Measurements from ENCODE around the gene ADSL.

Gene ADSL

GRCh38 chr22:40326905-40327735, 19.2 kb upstream of the ADSL start:
- no peak for DNase-seq

GRCh38 chr22:40328546-40329456, 17.5 kb upstream of the ADSL start:
- DNase-seq: peak in 3 of 51 donors; percentile 5 to 14 (median 12)

GRCh38 chr22:40329466-40329865, 16.8 kb upstream of the ADSL start:
- no peak for DNase-seq

- DNase-seq: no peak
These were observed 16.2 kb upstream of the ADSL start for GRCh38 chr22:40330086-40330485.

GRCh38 chr22:40330615-40331014, 15.7 kb upstream of the ADSL start:
- DNase-seq: no peak

GRCh38 chr22:40331706-40332105, 14.6 kb upstream of the ADSL start:
- no peak for DNase-seq

GRCh38 chr22:40332319-40332781, 13.9 kb upstream of the ADSL start:
- DNase-seq: no peak

- DNase-seq: no peak
These were observed 12.2 kb upstream of the ADSL start for GRCh38 chr22:40334060-40334459.

GRCh38 chr22:40334899-40335298, 11.4 kb upstream of the ADSL start:
- no peak for DNase-seq

- DNase-seq: no peak
These were observed 10.9 kb upstream of the ADSL start for GRCh38 chr22:40335358-40335757.

GRCh38 chr22:40340044-40340443, 6.3 kb upstream of the ADSL start:
- no peak for DNase-seq

- DNase-seq: no peak
These were observed 4.7 kb upstream of the ADSL start for GRCh38 chr22:40341604-40342003.

GRCh38 chr22:40342521-40342920, 3.8 kb upstream of the ADSL start:
- no peak for DNase-seq

- DNase-seq: no peak
These were observed 1.0 kb upstream of the ADSL start for GRCh38 chr22:40345271-40345670.

- peak in 2 of 51 donors; percentile 39 to 42 for DNase-seq
These were observed 500 bp upstream of the ADSL start for GRCh38 chr22:40345815-40346184.

- DNase-seq: no peak
These were observed 1.0 kb downstream of the ADSL start for GRCh38 chr22:40347300-40347699.

- peak in 27 of 51 donors; percentile 6 to 62 (median 21) for DNase-seq
These were observed 1.8 kb downstream of the ADSL start for GRCh38 chr22:40348025-40348658.

GRCh38 chr22:40352763-40353162, 6.5 kb downstream of the ADSL start:
- DNase-seq: no peak

- peak in 1 of 51 donors; percentile 6 for DNase-seq
These were observed 14.8 kb downstream of the ADSL start for GRCh38 chr22:40361100-40361499.

GRCh38 chr22:40363059-40363458, 16.8 kb downstream of the ADSL start:
- DNase-seq: no peak

GRCh38 chr22:40364431-40364830, 18.1 kb downstream of the ADSL start:
- no peak for DNase-seq

- DNase-seq: no peak
These were observed 19.8 kb downstream of the ADSL start for GRCh38 chr22:40366068-40366467.
